8988T (cell line): Measurements from ENCODE around the gene ZNF492.
"Not testable (repeated sequence)": the region's sequence is repeated elsewhere in the genome, so short reads cannot be mapped to it uniquely, and the experiment has no call there.

ENCODE experiments used
- DNase-seq: peaks from one replicate; pipeline ENCODE4 v3.0.0; 2011

The ZNF492 gene

GRCh38 chr19:22633706-22634449, at the start of gene ZNF492:
ZNF492 (plus strand) TSS chr19:22634324; CDS start chr19:22653400, 19,076 bp downstream.
- DNase-seq: not testable (repeated sequence)

GRCh38 chr19:22595422-22595821, 38.7 kb upstream of the ZNF492 start:
- no peak for DNase-seq

- no peak for DNase-seq
These were observed 38.2 kb upstream of the ZNF492 start for GRCh38 chr19:22595918-22596341.

- DNase-seq: no peak
These were observed 33.2 kb upstream of the ZNF492 start for GRCh38 chr19:22600690-22601648.

- DNase-seq: no peak
These were observed 32.1 kb upstream of the ZNF492 start for GRCh38 chr19:22601906-22602630.

GRCh38 chr19:22602631-22603272, 31.4 kb upstream of the ZNF492 start:
- DNase-seq: no peak

GRCh38 chr19:22603518-22604440, 30.3 kb upstream of the ZNF492 start:
- DNase-seq: no peak

- no peak for DNase-seq
These were observed 29.4 kb upstream of the ZNF492 start for GRCh38 chr19:22604571-22605274.

GRCh38 chr19:22605275-22606211, 28.6 kb upstream of the ZNF492 start:
- DNase-seq: no peak

GRCh38 chr19:22606212-22606553, 27.9 kb upstream of the ZNF492 start:
- DNase-seq: no peak

- no peak for DNase-seq
These were observed 27.0 kb upstream of the ZNF492 start for GRCh38 chr19:22606954-22607652.

- no peak for DNase-seq
These were observed 26.3 kb upstream of the ZNF492 start for GRCh38 chr19:22607653-22608430.

GRCh38 chr19:22608441-22608840, 25.7 kb upstream of the ZNF492 start:
- no peak for DNase-seq

- DNase-seq: no peak
These were observed 24.5 kb upstream of the ZNF492 start for GRCh38 chr19:22609630-22610029.

- no peak for DNase-seq
These were observed 24.0 kb upstream of the ZNF492 start for GRCh38 chr19:22610121-22610520.

- no peak for DNase-seq
These were observed 21.8 kb upstream of the ZNF492 start for GRCh38 chr19:22612316-22612715.

GRCh38 chr19:22616659-22617058, 17.5 kb upstream of the ZNF492 start:
- no peak for DNase-seq

GRCh38 chr19:22617181-22617580, 16.9 kb upstream of the ZNF492 start:
- not testable (repeated sequence) for DNase-seq
